ENCODE measurements around the gene ANKRD29. TPM values are rescaled to one million over a fixed set of nuclear protein-coding genes. Genes with fewer than 3 reads are reported as not detected.

The ANKRD29 gene
- polyA plus RNA-seq, 1 donor (not counting 4 experiments of a cell fraction or from before 2014, with no cell fraction given): 3.7 TPM

DNA sequence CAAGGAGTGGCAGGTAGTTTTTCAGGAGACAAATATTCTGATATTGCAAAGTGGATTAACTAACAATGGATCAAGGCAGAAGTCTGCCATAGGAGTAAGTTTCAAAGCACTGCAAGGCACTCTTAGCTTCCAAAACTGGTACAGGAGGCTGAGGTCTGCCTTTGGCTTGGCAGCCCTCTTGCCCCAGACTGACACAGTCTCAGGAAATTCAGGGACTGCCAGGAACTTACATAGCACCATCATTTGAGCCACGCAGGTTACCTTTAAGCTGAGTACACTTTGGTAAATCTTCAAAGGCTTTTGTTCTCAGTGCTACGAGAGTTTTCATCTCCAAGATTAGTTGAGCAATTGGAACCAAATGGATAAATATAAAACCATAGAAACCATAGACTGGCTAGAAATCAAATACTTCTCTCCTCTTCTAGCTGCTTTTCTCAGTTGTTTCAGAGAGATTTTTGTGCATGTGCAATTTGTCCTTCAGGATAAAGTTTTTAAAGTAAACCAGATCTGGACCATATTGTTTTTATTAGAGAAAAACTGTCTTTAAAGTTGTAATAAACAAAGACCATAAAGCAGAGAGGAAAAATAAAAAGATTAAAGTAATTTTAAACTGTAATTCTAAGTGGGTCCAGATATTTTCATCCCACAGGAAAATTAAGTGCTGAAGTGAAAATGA is 18.8 kb downstream of the ANKRD29 start:
- Histone ChIP-seq H2AFZ (ENCODE audit: control insufficient read depth, low read length) (no peak overlapping the region), H3K27me3 (ENCODE audit: control insufficient read depth, extremely low read depth, insufficient read depth, low read length) (no peaks in the 10 kb centered on the region), H3K4me2 (ENCODE audit: control insufficient read depth, extremely low read depth, insufficient read depth, low read depth, low read length) (no peak overlapping the region), H3K9me3 (ENCODE audit: control insufficient read depth, low read depth, low read length) (no peaks in the 10 kb centered on the region), H3K4me1 (ENCODE audit: control insufficient read depth, extremely low read depth, insufficient read depth, low read length) (no peaks in the 10 kb centered on the region), H3K36me3 (ENCODE audit: control insufficient read depth in 2 of 2, extremely low read depth in 1 of 2, insufficient read depth in 2 of 2, low read length in 2 of 2) (no peaks in the 10 kb centered on the region), H4K20me1 (ENCODE audit: control insufficient read depth, extremely low read depth, insufficient read depth, low read length) (no peaks in the 10 kb centered on the region), H3K27ac (ENCODE audit: control insufficient read depth, insufficient read depth, low read length) (no peak overlapping the region), H3K79me2 (ENCODE audit: control insufficient read depth, insufficient read depth, low read length) (no peaks in the 10 kb centered on the region), H3K9me1 (ENCODE audit: control insufficient read depth, extremely low read depth, insufficient read depth, low read length) (no peaks in the 10 kb centered on the region), H3K9ac (ENCODE audit: control insufficient read depth, extremely low read depth, insufficient read depth, low read length) (no peak overlapping the region), H3K4me3 (ENCODE audit: control insufficient read depth in 2 of 3, extremely low read depth in 1 of 3, insufficient read depth in 2 of 3, low read depth in 1 of 3, low read length in 3 of 3) (no peak overlapping the region)
- no peak for FAIRE-seq
- no peak for DNase-seq (ENCODE audit: low read depth, low spot score)
- no peak for TF ChIP-seq EZH2 (IDR thresholded peaks at IDR 0.05; ENCODE audit: low read length)
- TF ChIP-seq, protein P1, sequence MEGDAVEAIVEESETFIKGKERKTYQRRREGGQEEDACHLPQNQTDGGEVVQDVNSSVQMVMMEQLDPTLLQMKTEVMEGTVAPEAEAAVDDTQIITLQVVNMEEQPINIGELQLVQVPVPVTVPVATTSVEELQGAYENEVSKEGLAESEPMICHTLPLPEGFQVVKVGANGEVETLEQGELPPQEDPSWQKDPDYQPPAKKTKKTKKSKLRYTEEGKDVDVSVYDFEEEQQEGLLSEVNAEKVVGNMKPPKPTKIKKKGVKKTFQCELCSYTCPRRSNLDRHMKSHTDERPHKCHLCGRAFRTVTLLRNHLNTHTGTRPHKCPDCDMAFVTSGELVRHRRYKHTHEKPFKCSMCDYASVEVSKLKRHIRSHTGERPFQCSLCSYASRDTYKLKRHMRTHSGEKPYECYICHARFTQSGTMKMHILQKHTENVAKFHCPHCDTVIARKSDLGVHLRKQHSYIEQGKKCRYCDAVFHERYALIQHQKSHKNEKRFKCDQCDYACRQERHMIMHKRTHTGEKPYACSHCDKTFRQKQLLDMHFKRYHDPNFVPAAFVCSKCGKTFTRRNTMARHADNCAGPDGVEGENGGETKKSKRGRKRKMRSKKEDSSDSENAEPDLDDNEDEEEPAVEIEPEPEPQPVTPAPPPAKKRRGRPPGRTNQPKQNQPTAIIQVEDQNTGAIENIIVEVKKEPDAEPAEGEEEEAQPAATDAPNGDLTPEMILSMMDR (optimal IDR thresholded peaks at IDR 0.05 in 1 of 3, IDR thresholded peaks at IDR 0.05 in 1 of 3, conservative IDR thresholded peaks at IDR 0.05 in 1 of 3; ENCODE audit: extremely low read depth in 1 of 3, insufficient read depth in 2 of 3, low read length in 3 of 3): no peak
- dilution Hi-C loops (cut with MboI; ENCODE audit: extremely low pct_ligation_motif_present, low sequenced_read_pairs): no loop called here

DNA sequence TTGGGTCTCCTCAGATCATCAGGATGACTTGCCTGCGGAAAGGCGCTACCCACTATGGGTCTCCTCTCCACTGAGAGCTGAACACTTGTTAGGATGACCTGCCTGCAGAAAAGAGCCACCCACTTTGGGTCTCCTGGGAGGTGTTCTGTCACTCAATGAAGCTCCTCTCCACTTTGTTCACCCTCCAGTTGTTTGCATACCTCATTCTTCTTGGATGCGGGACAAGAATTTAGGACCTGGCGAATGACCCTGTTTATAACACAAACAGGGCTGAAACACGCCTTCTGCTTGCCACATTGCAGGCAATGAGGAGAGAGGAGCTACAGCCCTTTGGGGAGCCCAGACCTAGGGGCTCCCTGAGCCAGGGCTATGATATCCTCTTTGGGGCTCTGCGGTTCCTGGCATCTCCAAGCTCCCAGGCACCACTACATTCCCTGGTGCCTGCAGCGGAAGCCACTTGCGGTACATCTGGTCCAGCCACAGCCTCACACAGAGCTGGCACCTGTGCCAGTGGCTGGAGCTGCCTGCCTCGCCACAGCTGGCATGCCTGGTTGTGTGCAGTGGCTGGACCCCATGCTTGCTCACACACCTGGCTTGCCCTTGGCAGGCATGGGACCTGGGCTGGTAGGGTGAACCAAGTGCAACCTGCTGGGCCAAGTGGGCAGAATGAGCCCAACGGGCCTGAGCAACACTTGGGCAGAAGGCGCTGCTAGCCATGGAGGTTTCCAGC is 20.6 kb downstream of the ANKRD29 start:
- H3K9me3 ChIP-seq (ENCODE audit: control insufficient read depth, low read depth, low read length): no peaks in the 10 kb centered on the region
- H3K27me3 ChIP-seq (ENCODE audit: control insufficient read depth, extremely low read depth, insufficient read depth, low read length): no peaks in the 10 kb centered on the region
- no peak for FAIRE-seq
- no peak overlapping the region for H2AFZ ChIP-seq (ENCODE audit: control insufficient read depth, low read length)
- H3K4me1 ChIP-seq (ENCODE audit: control insufficient read depth, extremely low read depth, insufficient read depth, low read length): no peaks in the 10 kb centered on the region
- no peaks in the 10 kb centered on the region for H4K20me1 ChIP-seq (ENCODE audit: control insufficient read depth, extremely low read depth, insufficient read depth, low read length)
- no peaks in the 10 kb centered on the region for H3K79me2 ChIP-seq (ENCODE audit: control insufficient read depth, insufficient read depth, low read length)
- TF ChIP-seq, protein P1 (optimal IDR thresholded peaks at IDR 0.05 in 1 of 3, IDR thresholded peaks at IDR 0.05 in 1 of 3, conservative IDR thresholded peaks at IDR 0.05 in 1 of 3; ENCODE audit: extremely low read depth in 1 of 3, insufficient read depth in 2 of 3, low read length in 3 of 3): no peak
- no peak for TF ChIP-seq EZH2 (IDR thresholded peaks at IDR 0.05; ENCODE audit: low read length)
- dilution Hi-C loops (cut with MboI; ENCODE audit: extremely low pct_ligation_motif_present, low sequenced_read_pairs): no loop called here
- no peak overlapping the region for H3K9ac ChIP-seq (ENCODE audit: control insufficient read depth, extremely low read depth, insufficient read depth, low read length)
- no peak overlapping the region for H3K4me2 ChIP-seq (ENCODE audit: control insufficient read depth, extremely low read depth, insufficient read depth, low read depth, low read length)
- no peak overlapping the region for H3K4me3 ChIP-seq (ENCODE audit: control insufficient read depth in 2 of 3, extremely low read depth in 1 of 3, insufficient read depth in 2 of 3, low read depth in 1 of 3, low read length in 3 of 3)
- no peak for DNase-seq (ENCODE audit: low read depth, low spot score)
- H3K36me3 ChIP-seq (ENCODE audit: control insufficient read depth in 2 of 2, extremely low read depth in 1 of 2, insufficient read depth in 2 of 2, low read length in 2 of 2): no peaks in the 10 kb centered on the region
- H3K27ac ChIP-seq (ENCODE audit: control insufficient read depth, insufficient read depth, low read length): no peak overlapping the region
- no peaks in the 10 kb centered on the region for H3K9me1 ChIP-seq (ENCODE audit: control insufficient read depth, extremely low read depth, insufficient read depth, low read length)

Data from keratinocyte (primary cell).